ENCODE results near the gene ADAMTS13. TPM values are rescaled to one million over a fixed set of nuclear protein-coding genes. Genes with fewer than 3 reads are reported as not detected.
A peak's percentile ranks its signal among the peaks of the same experiment; 100 is the strongest.
"Not testable (repeated sequence)": the region's sequence is repeated elsewhere in the genome, so short reads cannot be mapped to it uniquely, and the experiment has no call there.

The ADAMTS13 gene
- 4.8 TPM for polyA plus RNA-seq (2013, experiment 1 of 2; ENCODE audit: insufficient read length)
- 5.3 TPM for polyA plus RNA-seq (2013, experiment 2 of 2; ENCODE audit: insufficient read length)

DNA sequence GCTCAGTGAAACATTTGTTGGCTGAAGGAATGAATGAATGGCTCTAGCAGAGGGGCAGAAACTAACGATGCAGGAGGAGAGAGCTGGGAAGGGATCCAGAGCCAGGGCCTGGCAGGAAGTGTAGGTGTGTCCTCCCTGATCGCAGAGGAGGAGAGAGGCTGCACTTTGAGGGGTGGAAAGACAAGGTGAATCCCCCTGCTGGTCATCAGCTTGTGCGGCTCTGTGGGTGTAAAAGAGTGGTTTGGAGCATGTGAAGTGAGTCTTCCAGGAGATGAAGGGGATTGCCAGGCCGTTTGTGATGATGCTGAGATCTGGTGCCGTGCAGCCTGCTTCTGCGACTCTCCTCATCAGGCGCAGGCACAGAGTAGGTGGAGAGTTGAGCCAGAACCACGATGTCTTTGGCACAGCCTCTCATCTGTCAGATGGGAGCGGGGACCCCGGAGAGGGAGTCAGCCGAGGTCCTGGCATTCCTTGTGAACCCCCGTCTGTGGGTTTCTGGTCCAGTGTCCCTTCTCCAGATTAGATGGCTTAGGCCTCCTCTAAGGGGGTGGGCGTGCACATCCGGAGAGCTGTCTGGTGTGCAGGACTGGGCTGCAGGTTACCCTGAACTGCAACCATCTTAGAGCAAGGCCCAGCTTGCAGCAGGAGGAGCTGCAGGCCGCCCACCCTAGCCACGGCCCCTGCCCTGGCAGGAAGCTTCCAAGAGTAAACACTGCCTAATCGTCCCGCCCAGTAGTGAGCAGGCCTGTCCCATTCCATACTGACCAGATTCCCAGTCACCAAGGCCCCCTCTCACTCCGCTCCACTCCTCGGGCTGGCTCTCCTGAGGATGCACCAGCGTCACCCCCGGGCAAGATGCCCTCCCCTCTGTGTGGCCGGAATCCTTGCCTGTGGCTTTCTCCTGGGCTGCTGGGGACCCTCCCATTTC is at the start of gene ADAMTS13:
Gene ADAMTS13 (plus strand): TSS at position 753 of the 928 bp plus-strand sequence. CDS start 77 bp downstream, at position 830.
- DNase-seq = no peak

DNA sequence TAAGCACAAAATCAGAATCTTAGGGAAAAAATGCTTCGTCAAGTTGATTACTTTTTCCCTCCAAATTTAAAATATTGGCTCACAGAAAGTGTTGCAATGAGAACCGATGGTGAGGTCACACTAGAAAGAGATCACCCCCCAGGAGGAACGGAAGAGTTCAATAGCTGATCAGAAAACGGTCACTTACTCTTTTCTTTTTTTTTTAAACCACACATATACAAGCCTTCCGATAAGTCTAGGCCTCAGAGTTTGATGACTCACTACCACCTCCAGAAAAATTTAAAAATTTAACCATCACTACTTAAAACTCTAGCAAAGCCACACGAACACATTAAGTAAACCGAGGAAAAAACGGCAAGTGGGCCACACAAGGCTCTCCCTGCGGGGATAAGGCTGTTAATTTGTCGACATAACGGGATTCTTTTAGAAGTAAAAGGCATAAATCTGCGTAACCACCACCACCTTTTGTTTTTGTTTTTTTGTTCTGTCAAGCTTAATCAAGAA is 47.5 kb upstream of the ADAMTS13 start:
- peak; percentile 59 for DNase-seq

DNA sequence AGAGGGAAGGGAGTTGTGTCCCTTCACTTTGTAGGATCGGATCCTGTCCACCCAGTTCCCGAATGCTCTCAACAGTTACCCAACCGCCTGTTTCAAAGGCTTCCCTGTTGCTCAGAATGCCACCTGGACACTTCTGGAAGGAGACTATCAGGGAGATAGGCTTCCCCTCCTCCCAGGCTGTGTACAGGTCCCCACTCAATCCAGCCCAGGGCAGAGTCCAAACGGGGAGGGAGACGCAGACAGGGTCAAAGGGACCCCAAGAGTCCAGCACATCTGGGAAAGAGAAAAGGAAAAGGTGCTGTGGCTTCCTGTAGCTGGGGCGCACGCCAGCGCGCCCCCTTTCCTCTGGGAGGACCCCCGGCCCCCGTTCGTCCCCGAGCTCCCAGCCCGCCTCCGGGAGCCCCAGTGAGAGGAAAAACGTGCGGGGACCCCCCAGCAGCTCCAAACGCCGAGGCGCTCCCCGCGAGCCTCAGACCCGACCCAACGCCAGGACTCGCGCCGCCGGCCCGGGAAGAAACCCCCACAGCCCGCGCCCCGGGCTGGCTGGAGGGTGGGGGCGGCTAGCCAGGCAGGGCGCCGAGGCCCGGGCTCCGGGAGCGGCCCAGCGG is 46.9 kb upstream of the ADAMTS13 start:
- peak; percentile 39 for DNase-seq

DNA sequence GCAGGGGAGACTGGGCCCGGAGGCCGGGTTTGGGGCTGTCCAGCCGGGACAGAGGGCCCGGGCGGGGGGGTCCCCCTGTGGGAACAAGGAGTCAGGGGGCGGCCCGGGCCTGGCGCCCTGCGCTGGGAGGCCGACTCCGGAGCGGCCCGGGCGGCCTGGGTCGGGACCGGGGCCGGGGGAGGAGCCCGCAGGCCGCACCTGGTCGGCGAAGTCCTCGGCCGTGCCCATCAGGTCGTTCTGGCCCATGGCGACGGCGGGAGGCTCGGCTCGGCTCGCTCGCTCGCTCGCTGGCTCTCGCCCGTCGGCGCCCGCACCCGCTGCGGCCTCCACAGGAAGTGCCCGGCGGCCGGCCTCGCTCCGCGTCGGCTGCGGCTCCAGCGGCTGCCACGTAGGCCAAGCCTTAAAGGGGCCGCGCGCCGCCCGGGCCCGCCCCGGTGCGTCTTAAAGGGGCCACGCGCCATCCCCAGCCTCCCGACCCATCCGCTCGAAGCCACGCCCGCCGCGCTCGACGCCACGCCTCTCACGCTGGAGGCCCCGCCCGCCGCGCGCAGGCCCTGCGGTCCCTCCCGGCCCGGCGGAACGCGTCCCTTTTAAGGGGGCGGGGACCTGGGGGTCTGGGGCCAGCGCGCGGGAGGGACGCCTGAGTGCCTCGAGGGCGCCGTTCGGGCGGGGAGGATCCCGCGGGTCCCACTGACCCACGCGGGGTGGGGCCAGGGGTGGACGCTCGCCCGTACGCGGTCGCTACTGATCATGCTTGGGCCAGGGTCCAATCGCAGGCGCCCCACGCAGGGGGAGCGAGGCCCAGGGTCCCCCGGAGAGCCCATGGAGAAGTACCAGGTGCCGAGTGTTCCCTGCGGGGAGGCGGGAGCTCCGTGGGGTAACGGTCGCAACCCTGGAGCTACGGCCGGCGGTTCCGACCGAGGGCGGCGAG is 46.2 kb upstream of the ADAMTS13 start, which contains the start of the genes STKLD1 and SURF4:
Gene STKLD1 (plus strand): TSS at position 643 of the 931 bp plus-strand sequence. CDS start 108 bp downstream, at position 751.
Gene SURF4 (minus strand): TSS at position 337 of the 931 bp plus-strand sequence. CDS start 91 bp downstream, at position 246.
- peak; percentile 97 for DNase-seq

DNA sequence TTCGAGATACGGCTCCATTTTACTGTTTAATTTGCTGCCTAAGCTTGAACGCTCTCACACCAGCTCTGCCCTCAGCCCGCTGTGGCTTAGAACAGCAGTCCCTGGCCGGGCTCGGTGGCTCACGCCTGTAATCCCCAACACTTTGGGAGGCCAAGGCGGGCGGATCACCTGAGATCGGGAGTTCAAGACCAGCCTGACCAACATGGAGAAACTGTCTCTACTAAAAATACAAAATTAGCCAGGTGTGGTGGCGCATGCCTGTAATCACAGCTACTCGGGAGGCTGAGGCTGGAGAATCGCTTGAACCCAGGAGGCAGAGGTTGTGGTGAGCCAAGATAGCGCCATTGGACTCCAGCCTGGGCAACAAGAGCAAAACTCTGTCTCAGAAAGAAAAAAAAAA is 44.9 kb upstream of the ADAMTS13 start:
- not testable (repeated sequence) for DNase-seq

DNA sequence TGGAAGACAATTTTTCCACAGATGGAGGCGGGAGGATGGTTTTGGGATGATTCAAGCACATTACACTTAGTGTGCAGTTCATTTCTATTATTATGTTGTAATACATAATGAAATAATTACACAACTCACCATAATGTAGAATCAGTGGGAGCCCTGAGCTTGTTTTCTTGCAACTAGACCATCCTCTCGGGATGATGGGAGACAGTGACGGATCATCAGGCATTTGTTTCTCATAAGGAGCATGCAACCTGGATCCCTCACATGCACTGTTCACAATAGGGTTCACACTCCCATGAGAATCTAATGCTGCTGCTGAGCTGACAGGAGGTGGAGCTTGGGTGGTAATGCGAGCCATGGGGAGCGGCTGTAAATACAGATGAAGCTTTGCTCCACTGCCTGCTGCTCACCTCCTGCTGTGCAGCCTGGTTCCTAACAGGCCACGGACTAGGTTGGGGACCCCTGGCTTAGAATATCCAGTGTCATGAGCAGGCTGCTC is 44.4 kb upstream of the ADAMTS13 start:
- DNase-seq = peak; percentile 57

DNA sequence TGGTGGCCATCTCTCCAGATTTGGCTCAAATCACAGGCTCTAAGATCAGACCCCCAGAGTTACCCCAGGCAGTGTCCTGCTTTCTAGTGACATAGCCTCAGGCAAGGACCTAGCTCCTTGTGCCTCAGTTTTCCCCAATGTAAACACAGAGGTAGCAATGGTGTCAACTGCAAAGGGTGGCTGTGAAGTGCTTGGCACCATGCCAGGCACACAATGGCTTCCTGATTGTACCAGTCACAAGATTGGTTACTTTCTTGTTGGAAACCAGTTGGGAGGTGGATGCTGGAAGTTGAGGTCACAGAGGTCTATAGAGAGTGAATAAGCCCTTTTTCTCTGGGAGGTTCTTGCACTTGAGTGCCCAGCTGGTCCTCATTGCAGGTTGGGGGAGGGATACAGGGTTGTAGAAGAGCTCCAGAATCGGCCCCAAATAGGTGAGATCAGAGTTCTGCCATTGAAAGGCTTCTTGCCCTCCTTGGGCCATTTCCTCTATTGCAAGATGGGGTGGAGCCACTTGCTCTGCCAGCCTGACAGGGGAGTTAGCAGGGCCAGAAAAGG is 43.7 kb upstream of the ADAMTS13 start:
- no peak for DNase-seq

DNA sequence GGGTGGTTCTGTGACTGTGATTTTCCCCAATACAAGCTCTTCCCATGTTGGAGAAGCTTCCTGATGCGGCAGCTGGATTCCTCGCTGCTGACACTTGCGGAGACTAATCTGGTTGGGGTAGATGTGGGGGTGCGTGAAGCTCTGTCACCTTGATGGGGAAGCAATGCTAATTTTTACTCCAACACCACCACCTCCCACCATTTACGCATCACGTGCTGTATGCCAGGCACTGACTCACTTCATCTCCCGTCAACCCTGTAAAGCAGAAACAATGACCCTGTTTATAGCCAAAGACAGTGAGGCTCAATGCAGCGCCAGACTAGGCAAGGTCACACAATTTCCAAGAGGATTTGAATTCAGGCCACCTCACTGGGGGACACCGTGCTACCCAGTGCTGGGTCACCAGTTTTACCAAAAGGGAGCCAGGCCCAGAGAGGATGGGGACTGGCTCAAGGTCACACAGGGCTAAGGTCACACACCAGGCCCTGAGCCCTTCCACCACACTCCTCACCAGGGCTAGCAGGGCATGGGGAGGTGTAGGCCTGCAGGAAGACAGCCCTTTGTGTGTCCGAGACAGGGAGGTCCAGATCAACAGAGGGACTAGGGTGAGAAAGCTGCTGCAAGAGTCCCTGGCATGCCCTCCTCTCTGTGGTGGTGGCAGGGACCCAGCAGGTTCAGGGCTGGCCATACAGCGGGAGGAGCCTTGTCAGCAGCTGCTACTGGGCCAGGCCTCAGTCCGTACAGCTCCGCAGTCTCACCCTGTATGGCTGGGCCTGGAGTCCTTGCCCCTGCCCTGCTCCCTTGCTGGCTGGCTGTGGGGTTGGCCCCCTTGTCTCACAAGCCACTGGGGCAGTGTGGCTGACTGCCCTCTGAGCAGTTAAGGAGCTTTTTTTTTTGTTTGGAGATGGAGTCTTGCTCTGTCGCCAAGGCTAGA is 42.7 kb upstream of the ADAMTS13 start:
- no peak for DNase-seq

DNA sequence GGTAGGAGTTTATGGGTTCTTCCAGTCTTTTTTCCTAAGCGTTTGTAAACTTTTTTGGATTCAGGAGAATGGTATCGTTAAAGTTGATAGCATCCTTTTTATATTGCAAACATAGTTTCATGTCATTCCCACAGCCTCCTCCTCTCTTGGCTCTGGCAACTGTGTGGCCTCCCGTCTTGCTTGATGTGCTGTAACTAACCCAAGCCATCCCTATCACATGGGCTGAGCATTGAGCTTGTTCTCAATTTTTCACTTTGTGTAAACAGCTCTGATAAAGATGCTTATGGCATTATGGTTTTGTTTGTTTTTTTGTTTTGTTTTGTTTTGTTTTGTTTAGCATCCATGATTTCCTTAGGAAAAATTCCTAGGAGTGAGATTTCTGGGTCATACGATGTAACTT is 41.4 kb upstream of the ADAMTS13 start:
- no peak for DNase-seq

DNA sequence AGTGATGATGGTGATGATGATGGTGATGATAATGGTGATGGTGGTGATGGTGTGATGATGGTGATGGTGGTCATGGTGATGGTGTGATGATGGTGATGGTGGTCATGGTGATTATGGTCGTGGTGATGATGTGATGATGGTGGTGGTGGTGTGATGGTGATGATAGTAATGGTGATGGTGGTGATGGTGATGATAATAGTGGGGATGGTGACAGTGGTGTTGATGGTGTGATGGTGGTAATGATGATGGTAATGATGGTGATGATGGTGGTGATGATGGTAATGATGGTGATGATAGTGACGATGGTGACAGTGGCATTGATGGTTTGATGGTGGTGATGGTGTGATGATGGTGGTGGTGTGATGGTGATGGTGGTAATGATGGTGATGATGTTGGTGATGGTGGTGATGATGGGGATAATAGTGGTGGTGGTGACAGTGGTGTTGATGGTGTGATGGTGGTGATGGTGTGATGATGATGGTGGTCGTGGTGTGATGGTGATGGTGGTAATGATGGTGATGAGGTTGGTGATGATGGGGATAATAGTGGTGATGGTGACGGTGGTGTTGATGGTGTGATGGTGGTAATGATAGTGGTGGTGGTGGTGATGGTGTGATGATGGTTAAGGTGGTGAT is 39.5 kb upstream of the ADAMTS13 start:
- DNase-seq = no peak

DNA sequence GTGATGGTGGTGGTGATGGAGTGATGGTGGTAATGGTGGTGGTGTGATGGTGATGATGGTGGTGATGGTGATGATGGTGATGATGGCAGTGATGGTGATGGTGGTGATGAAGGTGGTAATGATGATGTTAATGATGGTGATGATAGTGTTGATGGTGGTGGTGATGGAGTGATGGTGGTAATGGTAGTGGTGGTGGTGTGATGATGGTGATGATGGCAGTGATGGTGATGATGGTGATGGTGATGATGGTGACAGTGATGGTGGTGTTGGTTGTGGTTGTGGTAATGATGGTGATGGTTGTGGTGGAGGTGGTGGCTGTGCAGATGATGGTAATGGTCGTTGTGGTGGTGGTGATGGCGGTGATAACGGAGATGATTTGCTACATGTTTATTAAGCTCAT is 38.7 kb upstream of the ADAMTS13 start:
- no peak for DNase-seq

DNA sequence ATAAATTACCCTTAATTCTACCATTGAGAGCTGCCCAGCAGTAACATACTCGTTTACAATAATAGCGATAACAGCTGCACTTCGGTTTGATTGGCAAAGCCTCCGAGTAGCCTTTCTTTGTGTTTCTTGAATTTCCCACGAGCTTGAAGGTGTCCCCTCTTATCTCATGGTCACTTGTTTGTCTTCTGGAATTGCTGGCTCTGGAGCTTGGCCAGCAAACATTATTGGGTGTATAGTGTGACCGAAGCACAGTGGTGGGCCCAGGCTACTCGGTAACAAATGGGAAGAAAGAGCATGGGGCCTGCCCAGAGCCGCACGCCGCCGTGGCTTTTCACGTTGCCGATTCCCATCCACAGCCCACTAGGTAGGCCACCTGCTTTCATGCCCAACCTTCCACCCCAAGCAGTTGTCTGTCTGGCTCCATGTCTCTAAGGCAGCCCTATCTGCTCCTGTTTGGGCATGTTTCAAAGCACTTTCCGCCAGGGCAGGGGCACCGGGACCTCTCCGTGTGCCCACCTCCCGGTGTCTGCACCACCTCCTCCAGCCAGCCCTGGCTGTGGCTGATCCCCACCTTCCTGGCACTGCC is 37.3 kb upstream of the ADAMTS13 start:
- DNase-seq = no peak

DNA sequence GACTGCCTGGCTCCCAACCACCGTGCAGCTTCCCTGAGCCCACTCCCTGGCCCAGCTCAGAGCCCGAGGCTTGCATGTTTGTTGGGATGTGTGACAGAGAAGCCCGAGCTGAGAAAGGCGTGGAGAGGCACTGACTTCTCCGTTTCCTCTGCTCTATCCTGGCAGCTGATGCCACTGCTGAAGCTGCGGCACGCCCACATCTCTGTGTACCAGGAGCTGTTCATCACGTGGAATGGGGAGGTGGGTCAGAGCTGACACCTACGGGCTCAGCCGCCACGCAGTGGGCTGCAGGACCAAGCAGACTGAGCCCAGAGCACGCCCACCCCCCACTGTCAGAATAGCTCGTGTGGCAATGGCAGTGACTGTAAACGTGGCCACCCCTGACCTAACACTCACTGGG is 36.7 kb upstream of the ADAMTS13 start:
- DNase-seq = no peak

DNA sequence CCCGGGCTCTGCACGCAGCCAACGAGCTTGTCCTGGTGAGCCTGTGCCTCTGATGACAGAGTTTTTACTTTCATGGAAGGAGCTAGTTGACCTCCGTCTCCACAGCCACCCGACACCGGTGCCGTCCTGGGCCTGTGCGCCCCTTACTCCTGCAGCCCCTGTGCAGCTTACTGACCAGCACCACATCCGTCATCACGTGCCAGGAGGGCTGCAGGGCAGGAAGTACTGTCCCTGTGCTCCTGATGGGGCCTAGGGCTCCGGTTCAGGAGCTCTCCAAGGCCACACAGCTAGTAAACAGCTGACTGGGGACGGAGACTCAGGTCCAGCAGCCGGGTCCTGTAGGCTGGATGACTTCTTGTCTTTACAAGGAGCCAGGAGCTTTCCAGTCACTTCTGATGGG is 35.8 kb upstream of the ADAMTS13 start:
- DNase-seq = no peak

DNA sequence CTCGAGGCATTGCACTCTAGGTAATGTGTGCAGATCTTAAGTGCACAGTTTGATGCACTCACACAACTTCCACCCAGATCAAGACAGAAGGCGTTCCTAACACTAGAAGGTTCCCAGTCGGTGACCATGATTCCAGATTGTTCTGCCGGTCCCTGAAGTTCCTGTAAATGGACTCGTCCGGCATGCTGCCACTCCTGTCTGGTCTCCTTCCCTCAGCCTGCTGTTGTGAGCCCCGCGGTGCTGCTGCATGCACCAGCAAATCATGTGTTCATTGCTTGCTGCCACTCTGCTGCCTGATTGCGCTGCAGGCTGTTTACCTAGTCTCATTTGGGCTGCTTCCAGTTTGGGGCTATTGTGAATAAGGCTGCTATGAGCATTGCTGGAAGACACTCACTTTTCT is 34.5 kb upstream of the ADAMTS13 start:
- no peak for DNase-seq

DNA sequence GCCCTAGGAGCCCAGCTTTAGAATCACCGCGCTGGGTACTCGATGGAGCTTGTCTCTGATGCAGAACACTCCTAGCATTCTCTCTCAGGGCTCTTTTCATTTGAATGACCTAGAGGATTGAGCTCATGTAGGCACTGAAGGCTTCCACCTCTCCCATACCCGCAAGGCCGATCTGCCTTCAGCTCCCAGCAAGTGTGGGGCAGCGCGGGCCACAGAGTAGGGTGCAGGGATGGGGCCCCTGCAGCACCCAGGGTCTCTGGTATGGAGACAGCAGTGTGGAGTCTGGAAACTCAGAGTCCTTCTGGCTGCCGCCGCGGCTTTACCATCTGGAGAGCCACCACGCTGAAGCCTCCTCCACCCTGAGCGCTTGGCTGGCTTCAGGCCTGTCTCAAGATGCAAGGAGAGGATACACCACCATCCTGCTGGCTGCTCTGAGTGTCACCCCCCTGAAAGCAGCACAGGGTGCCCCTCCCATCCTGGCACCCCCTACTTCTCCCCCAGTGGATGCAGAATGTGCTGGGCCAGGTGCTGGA is 33.1 kb upstream of the ADAMTS13 start:
- no peak for DNase-seq

DNA sequence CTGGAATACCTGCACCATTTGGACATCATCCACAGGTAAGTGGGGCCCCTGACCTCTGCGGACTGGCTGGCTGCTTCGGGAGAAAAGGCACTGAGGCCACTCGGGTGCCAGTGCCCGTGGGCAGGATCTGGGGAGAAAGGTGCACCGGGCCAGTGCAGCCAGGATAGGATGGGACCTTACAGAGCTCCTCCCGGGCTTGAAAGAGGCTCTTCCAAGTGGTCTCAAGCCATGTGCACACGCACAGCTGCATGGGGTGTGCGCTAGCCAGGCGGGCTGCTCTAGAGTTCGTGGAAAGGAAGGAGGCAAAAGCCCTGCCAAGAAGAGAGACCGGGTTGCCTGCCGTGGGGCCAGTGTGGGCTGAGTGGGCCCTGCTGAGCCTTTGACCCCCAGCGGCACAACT is 32.6 kb upstream of the ADAMTS13 start:
- no peak for DNase-seq

DNA sequence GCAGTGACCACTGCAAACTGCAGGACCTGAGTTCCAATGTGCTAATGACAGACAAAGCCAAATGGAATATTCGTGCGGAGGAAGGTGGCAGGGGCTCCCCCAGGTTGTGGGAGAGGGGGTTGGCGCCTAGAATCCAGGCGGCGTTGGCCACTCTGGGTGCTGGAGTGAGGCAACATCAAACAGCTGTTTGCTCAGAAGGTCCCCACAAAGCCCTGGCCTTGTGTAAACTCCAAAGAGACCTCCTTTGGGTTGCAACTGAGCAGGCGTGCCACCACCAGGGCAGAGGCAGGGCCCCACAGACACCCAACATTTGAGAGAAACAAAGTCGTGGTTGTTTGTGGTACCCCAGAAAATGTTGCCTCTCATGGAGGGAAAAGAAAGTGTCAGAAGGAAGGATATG is 31.5 kb upstream of the ADAMTS13 start:
- no peak for DNase-seq

DNA sequence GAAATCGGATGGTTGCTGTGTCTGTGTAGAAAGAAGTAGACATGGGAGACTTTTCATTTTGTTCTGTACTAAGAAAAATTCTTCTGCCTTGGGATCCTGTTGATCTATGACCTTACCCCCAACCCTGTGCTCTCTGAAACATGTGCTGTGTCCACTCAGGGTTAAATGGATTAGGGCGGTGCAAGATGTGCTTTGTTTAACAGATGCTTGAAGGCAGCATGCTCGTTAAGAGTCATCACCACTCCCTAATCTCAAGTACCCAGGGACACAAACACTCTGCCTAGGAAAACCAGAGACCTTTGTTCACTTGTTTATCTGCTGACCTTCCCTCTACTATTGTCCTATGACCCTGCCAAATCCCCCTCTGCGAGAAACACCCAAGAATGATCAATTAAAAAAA is 30.7 kb upstream of the ADAMTS13 start:
- not testable (repeated sequence) for DNase-seq

Measured in fibroblast of skin of abdomen (primary cell).